Spleen (tissue), 7 donors: Measurements from ENCODE around the gene ACTR5.

Experiments
- POLR2A ChIP-seq, 3 donors: fragments of 450-650 bp; IDR thresholded peaks; one replicate each; pipeline ENCODE4 v1.5.1; 2017; ENCODE audit warnings: antibody characterized with exemption in 3 of 3, mild to moderate bottlenecking in 1 of 3
- POLR2AphosphoS5 ChIP-seq, 3 donors: sonication (generic); formaldehyde crosslinking; IDR thresholded peaks; one replicate each; pipeline ENCODE4 v1.5.1; 2017; ENCODE audit warnings: antibody characterized with exemption in 3 of 3
- TF ChIP-seq, protein P1 (sequence below), 11 experiments: fragments of 200-600 bp in 7 of 11; fragments of 450-650 bp in 4 of 11; sonication (generic) in 4 of 11; IDR thresholded peaks in 8 of 11; conservative IDR thresholded peaks in 3 of 11; 1 replicate in 7 of 11; 2 replicates in 4 of 11; pipeline versions ENCODE4 v1.4.0 to v1.8.0; 2016 to 2021; ENCODE audit warnings: antibody characterized with exemption in 11 of 11, inconsistent platforms in 4 of 11, mild to moderate bottlenecking in 1 of 11
- donor health status: DM: no; HTN: no; CAD: no; lungs with moderate emphysema.
- donor health status: DM: no; HTN: no; CAD: no.
- donor health status: DM: no; HTN: no; CAD: no.

DNA sequence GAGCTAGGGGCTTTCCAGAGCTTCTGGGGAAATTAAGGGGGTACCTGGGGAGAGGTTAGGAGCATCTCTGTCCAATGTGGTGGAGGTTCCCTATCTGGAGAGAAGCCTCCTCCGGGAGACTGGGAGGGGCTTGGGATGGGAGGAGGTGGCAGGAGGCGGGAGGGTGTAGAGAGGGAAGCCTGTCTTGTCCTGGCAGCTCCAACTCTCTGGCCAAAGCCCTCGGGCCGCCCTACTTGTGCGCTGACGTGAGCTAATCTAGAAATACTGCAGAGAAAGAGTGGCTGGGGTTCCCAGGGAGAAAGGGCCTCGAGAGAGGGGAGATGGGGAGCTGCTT is 25.6 kb upstream of the ACTR5 start:
- TF ChIP-seq POLR2A (IDR thresholded peaks at IDR 0.05), result no peak
- TF ChIP-seq, protein P1, sequence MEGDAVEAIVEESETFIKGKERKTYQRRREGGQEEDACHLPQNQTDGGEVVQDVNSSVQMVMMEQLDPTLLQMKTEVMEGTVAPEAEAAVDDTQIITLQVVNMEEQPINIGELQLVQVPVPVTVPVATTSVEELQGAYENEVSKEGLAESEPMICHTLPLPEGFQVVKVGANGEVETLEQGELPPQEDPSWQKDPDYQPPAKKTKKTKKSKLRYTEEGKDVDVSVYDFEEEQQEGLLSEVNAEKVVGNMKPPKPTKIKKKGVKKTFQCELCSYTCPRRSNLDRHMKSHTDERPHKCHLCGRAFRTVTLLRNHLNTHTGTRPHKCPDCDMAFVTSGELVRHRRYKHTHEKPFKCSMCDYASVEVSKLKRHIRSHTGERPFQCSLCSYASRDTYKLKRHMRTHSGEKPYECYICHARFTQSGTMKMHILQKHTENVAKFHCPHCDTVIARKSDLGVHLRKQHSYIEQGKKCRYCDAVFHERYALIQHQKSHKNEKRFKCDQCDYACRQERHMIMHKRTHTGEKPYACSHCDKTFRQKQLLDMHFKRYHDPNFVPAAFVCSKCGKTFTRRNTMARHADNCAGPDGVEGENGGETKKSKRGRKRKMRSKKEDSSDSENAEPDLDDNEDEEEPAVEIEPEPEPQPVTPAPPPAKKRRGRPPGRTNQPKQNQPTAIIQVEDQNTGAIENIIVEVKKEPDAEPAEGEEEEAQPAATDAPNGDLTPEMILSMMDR (IDR thresholded peaks at IDR 0.05 in 8 of 11, conservative IDR thresholded peaks at IDR 0.05 in 3 of 11), result no peak
- TF ChIP-seq POLR2AphosphoS5 (IDR thresholded peaks at IDR 0.05), result no peak
